ENCODE measurements around the gene HLCS.

Gene HLCS

DNA sequence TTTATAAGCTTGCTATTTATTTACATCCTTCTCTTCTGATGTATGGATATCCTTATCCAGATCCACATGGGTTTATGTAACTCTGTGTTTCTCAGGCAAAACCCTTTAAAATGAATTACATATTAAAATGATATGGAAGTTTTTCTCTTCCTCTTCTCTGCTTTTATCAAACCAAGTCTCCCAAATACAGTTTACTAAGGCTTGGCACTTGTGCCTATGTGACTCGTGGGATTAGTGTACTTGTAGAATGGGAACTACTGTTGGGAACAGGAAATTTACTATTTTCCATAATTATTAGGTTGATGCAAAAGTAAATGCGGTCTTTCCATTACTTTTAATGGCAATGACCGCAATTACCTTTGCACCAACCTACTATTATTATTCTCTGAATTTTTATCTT lies 252.7 kb downstream of the HLCS start:
- DNase-seq: no peak

DNA sequence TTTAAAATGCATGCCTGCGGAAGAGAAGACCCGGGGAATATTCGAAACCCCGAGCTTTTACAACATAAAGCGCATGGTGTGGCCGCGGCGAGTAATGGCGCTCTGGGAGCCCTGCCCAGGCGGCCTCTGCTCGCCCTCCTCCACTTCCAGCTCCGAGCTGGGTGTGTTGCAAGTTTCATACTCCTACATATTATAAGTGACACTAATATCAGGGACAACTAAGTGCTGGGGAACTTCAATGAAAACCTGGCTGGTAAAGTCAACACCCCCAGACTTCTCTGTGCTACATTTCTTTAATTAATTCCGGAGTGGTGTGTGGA lies 255.8 kb downstream of the HLCS start:
- no peak for DNase-seq

DNA sequence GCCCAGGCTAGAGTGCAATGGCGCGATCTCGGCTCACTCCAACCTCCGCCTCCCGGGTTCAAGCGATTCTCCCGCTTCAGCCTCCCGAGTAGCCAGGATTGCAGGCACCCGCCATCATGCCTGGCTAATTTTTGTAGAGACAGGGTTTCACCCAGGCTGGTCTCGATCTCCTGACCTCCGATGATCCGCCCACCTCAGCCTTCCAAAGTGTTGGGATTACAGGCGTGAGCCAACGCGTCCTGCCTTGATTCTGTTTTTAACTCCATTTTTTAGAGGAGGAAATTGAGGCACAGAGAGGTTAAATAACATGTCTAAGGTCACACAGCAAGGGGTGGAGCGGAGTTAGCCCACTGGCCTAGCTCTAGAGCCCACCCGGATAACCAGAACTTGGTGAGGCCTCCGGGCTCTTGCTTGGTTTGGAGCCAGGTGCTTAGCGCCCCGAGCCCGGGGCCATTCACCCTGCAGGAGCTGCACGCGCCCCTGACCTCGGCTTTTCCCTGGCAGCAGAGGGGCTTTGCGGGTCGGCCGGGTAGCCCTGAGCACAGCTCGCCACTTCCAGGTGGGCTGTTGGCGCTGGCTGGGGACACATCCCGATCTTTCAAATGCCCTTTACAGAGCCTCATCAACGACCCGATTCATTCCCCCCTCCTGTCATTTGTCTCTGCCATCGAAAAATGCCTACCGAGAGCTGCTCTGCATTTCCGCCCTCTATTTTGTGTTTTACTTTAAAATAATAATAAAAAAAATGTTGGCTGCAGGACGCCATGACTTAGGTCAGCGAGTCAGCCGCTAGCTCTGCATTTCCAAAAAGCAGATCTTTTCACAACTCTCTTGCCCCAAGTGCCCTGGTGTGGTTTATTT lies 256.4 kb downstream of the HLCS start:
- no peak for DNase-seq

GRCh38 chr21:36709030-36709867 lies 257.2 kb downstream of the HLCS start:
- no peak for DNase-seq

GRCh38 chr21:36708286-36709029 lies 258.0 kb downstream of the HLCS start:
- no peak for DNase-seq

DNA sequence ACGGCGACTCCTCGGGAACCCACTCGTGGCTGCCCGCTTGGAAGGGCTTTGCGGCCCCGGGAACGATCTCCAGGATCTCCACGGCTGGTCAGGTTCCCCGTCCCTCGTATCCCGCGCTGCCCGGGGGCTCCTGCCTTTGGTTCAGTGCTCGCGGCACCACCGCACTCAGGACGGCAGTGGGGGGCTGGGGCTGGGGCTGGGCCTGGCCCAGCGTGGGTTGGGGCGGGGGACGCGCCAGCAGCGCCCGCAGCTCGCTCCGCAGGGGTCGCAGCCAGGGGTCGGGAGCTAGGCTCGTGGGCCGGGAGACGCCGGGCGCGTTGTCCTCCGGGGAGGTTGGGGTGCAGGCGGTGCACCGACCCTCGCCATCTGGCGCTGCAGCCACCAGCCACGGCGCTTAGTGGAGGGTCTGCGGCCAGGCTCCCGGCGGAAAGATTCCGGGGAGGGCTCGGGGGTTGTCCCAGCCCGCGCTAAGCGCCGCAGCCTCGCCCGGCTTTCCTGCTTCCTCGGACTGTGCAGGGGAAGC lies 258.6 kb downstream of the HLCS start:
- DNase-seq: no peak

GRCh38 chr21:36706951-36707762 lies 259.3 kb downstream of the HLCS start:
- DNase-seq: no peak

DNA sequence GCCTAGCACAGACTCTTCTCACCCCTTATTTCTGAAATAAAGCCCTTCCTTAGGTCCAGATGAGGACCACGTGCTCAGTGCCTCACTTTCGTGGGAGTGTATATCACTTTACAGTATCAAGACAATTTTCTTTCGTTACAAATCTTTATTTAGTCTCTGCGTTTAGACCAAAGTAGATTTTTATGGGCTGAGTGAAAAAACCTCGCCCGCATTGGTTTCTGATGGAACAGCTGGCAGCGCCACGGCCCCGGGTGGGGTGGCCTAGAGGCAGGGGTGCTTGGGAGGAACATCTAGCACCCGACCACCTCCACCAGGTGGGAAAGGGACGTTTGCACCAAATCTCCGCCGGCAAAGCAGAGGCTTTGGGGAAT lies 260.0 kb downstream of the HLCS start:
- DNase-seq: no peak

GRCh38 chr21:36705679-36706481 lies 260.6 kb downstream of the HLCS start:
- no peak for DNase-seq

DNA sequence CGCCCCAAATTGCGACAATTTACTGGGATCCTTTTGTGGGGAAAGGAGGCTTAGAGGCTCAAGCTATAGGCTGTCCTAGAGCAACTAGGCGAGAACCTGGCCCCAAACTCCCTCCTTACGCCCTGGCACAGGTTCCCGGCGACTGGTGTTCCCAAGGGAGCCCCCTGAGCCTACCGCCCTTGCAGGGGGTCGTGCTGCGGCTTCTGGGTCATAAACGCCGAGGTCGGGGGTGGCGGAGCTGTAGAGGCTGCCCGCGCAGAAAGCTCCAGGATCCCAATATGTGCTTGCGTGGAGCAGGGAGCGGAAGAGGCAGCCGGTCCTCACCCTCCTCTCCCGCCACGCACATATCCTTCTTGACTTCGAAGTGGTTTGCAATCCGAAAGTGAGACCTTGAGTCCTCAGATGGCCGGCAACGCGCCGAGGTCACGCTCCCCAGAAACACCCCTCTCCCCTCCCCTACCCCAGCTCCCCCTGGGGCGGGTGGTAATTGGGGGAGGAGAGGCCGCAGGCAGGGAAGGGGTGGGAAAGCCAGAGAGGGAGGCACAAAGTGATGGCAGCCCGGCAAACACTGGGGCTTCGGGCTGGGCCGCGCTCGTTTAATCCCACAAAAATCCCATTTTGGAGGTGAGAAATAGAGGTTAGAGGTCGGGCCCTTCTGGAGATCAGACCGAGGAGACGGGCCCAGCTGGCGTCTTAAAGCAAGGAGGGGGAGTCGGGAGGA lies 261.4 kb downstream of the HLCS start:
- no peak for DNase-seq

GRCh38 chr21:36704281-36704957 lies 262.1 kb downstream of the HLCS start:
- DNase-seq: no peak

GRCh38 chr21:36703626-36704280 lies 262.7 kb downstream of the HLCS start:
- no peak for DNase-seq

DNA sequence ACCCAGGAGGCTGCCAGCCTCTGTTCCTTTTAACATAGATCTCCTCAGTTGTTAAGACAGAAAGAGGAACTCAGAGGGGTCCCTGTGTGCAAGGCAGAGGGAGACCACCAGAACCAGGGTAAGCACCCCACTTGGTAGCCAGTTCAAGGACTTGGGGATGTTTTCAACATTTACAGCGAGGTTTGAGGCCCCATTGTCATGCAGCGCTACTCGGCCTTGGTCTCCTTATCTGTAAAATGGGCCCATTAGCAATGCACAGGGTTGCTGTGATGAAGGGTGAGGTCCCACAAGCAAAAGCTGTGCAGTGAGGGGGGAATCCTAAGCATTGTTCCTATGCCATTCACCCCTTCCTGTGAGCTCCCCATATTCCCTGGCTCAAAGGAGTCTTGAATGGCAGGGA lies 263.3 kb downstream of the HLCS start:
- DNase-seq: no peak

GRCh38 chr21:36702622-36702968 lies 263.9 kb downstream of the HLCS start:
- DNase-seq: no peak

DNA sequence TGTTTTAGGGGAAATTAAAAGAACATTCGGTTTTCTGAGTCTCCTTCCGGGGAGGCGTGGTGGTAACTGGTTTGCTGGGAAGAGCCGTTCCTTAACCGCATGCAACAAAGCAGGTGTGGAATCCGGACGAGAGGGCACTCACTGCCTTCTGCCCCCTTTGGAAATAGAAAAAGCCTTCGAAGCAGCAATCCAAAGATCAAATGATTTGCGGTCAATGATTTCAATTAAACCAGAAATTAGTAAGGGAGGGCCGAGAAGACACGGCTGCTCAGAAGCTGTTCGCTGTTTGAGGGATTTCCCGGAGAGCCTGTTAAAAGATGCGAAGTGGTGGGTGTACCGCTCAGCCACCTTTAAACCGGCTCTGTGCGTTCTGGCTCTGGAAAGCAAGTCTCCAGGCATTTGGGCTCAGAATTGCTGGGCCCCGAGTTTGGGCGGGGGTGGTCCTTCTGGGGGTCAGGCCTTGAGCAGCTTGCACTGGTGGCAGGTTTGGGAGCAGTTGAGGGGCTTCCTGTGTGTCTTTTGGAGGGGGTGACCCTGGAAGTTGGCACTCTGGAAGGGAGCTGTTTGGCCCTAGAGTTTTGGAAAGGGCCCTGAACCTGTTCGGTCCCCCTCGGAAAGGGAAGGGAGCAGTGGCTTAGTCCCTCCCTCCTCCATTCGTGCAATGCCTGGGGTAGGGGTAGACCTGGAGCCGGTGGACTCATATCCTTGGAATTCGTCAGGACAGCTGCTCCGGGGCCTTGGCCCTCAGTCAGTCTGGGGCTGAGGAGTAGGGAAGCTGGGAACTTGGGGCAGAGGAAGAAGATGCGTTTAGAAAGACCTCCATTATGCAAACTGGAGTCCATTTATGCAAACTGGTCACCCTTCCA lies 264.5 kb downstream of the HLCS start:
- no peak for DNase-seq

DNA sequence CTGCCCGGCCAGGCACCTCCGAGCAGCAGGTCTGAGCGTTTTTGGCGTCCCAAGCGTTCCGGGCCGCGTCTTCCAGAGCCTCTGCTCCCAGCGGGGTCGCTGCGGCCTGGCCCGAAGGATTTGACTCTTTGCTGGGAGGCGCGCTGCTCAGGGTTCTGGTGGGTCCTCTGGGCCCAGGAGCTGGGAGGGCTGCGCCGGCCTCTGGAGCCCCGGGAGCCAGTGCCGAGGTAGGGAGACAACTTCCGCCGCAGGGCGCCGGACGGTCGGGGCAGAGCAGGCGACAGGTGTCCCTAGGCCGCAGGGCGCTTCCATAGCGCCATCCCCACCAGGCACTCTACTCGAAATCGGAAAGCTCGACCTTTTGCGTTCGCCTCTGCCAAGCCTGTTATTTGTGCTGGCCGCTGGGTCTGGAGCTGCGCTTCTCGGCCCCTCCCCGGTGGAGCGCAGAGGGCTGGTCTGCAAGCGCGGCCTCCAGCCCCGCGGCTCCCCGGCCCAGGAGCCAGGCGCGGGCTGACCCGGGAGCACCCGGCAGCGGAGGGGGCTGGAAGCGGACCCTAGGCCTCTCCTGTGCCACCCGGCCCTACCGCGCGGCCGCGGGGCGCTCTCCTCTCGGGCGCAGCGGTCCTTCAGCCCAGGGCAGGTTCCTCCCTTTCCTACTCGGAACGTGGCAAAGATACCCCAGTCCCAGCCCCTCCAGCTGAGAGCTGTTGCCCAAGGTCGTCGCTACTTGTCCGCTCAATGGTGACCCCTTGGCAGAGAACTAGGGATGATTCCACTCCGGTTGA lies 265.3 kb downstream of the HLCS start:
- no peak for DNase-seq
